GM21723 (cell line): ENCODE data around the gene CALN1.
"Not testable (repeated sequence)": the region's sequence is repeated elsewhere in the genome, so short reads cannot be mapped to it uniquely, and the experiment has no call there.

Source experiments
- ATAC-seq: cut with Tn5 transposase; IDR thresholded peaks from one replicate; pipeline ENCODE4 v1.9.1; 2021; ENCODE audit warnings: mild to moderate bottlenecking, moderate library complexity; ENCODE audit not compliant: unreplicated experiment

CALN1 gene

GRCh38 chr7:72209006-72209405, 203.1 kb downstream of the CALN1 start:
- ATAC-seq, result not testable (repeated sequence)

GRCh38 chr7:72196176-72196575, 216.0 kb downstream of the CALN1 start:
- ATAC-seq, result no peak

- ATAC-seq, result no peak
These were observed 221.2 kb downstream of the CALN1 start for GRCh38 chr7:72190919-72191318.

- no peak for ATAC-seq
These were observed 222.0 kb downstream of the CALN1 start for GRCh38 chr7:72190146-72190545.

- no peak for ATAC-seq
These were observed 225.0 kb downstream of the CALN1 start for GRCh38 chr7:72187179-72187578.

DNA sequence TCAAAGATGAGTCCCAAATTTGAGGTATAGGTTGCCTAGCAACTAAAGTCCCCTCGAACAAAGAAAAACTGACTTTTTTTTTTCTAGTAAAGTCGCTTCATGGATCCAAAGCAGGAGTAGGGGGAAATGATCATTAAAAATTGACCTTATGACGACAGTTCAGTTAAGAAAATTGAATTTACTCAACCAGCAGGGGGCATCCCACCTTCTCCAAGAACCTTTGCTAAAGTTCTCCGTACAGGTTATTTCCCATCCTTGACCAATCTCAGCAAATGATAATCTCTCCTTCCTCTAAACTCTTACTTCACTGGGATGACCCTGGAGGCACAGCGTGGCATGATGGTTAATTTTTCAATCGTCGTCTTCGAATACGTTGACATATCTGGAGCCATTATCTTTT, 228.3 kb downstream of the CALN1 start:
- ATAC-seq, result no peak

DNA sequence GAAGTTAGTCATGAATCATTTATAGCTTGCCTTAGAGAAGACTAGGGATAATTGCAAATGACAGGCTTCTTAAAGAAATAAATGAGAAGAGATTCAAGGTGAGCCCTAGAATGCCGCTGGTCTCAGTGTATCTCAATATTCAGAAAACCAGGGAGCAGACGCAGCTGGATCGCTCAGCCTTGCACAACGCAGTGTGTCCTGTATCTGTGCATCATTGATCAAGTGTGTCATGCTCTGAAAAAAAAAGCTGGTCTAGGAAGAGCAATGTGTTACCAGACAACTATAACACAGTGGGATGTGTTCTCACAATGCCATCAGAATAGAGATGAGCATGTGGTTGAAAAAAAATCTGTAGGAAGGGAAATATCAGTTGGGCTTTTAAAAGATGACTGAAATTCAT, 230.1 kb downstream of the CALN1 start:
- ATAC-seq, result no peak

DNA sequence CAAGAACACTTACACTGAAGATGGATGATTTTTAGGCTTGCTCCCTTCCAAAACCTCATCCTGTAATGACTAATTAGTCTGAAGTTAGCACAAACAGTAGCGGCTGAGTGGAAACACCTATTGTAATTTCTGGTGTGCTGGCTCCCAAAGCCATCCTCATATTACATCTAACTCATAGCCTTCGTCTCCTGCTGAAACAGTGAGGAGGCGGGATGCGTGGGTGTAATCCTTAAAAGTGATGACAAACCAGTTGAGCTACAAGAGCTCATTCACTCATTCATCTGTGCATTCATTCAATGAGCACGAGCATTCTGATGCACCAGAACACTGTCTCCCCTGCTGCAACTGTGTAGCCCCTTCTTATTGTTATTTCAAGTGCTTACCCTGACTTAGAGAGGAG, 235.3 kb downstream of the CALN1 start:
- no peak for ATAC-seq

DNA sequence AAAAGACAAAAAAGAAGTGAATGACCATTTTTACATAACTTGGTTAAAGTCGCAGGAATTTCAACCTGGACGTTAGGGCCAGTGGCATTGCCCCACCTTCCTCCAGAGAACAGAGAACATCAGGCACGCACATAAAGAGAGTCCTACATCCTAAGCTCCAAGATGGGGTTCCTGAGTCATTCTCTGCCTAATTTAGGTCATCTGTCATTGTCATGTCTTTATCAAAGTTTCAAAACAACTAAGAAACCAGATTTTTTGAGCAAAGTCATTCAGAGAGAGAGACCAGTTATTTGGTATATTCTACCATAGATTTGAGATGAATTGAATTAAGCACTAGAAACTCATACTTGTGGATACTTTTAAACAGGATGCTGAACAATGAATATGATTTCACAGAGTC, 241.7 kb downstream of the CALN1 start:
- no peak for ATAC-seq

DNA sequence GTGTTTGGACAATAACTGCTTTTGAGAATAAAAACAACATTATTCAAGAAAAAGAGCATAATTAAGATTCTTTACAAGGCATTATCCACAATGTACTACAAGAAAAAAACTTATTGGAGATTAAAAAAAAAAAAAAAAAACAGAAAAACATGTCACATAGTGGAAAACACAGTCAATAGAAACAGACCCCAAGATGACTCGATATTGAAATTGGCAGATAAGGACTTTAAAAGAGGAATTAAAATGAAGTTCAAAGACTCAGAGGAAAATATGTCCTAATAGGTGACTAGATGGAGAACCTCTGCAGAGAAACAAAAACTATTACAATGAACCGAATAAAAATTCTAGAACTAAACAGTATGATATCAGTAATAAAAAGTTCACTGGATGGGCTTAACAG, 248.9 kb downstream of the CALN1 start:
- ATAC-seq, result no peak

DNA sequence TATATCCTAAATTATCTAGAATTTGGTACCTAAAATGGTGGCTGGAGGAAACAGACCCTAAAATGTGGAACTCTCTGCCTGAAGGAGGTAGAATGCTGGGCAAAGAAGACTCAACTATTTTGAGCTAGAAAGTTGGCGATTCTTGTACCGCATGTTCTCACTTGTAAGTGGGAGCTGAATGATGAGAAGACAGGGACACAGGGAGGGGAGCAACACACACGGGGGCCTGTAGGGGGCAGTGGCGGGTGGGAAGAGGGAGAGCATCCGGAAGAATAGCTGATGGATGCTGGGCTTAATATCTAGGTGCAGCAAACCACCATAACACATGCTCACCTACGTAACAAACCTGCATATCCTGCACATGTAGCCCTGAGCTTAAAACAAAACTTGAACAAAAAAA, 250.6 kb downstream of the CALN1 start:
- no peak for ATAC-seq

DNA sequence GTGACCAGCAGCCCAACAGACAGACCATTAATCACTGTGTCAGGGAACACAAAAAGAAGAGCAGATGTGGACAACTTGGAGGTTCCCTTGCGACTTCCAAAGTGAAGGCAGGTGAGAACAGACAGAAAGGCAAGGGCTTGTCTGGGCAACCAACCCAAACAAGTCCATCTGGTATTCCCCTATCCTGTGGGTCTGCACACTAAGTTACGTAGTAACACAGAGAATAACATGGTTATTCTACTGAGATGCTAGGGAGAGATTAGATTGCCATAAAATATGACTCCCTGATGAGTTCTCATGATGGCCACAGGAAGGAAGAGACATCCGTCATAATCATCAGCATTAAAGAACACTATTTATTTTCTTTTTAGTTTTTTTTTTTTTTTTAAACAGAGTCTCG, 252.2 kb downstream of the CALN1 start:
- ATAC-seq, result no peak

DNA sequence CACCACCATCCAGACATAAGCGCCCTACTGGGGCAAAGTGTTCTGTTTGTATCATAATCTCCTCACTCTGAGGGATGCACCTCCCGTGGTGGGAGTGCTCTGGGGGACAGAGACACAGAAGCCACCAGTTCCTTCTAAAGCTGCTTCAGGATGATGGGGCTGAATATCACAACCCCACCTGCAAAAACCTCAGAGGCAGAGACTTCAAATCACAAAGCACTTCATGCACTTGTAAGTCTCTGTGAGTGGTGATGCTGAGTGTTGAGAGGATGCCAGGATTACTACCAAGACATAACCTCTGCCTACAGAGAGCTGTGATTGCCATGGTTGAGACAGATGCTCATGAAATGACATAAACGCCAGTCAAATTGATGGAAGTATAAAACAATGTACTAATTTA, 255.5 kb downstream of the CALN1 start:
- ATAC-seq, result no peak

DNA sequence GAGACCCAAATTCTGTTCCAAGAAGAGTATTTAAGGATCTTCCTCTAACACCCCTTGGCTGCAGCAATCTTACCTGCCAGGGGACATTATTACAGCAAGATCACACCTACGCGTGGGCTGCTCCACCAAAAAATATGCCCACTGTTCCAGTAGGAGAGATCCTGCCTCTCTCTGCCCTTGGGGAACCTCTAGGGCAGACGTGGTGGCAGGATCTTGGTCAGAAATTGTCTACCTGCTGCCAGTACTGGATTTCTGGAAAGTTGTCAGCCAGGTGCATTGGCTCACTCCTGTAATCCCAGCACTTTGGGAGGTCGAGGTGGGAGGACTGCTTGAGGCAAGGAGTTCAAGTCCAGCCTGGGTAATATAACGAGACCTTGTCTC, 259.0 kb downstream of the CALN1 start:
- ATAC-seq, result no peak

DNA sequence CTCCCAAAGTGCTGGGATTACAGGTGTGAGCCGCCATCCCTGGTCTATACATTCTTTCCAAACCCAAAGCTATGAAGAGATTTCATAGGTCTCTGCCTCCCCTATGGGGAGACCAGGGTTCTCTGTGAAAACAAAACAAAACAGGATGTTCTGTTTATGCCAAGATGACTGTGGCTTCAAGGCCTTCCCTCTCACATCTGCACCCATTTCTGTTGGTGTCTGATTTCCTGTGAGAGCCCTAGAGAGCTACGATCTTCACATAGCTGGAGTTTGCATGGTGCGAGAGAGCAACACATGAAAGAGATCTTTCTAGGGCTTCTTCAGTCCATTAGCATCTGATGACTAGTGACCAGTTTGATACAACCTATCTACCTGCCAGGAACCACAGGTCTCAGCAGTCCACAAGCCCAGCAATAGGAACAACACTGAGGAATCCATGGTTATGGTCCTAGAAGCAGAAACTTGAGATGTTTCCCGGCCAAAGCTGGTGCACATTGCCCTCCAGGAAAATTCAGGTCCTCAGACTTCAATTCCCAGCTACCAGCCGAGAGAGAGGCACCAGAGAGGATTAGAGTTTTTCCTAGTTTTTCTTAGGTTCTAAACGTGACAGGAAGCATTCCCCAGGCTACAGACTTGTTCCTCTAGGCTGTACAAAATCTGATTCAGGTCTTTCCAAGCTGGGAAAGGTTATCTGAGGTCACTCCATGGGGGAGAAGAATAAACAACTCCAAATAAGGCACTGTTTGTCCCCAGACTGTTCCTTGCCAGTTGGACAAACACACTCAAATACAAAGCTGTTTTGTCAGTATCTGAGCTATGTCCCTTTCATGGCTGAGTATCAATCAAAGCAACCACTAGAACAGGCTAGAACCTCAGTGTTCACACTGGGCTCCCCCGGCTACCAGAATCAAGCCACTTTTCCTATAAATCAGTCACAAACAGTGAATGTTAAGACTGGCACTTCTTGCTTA, 259.7 kb downstream of the CALN1 start:
- ATAC-seq, result no peak

GRCh38 chr7:72140566-72140965, 271.6 kb downstream of the CALN1 start:
- no peak for ATAC-seq

- ATAC-seq, result no peak
These were observed 285.0 kb downstream of the CALN1 start for GRCh38 chr7:72127136-72127535.

DNA sequence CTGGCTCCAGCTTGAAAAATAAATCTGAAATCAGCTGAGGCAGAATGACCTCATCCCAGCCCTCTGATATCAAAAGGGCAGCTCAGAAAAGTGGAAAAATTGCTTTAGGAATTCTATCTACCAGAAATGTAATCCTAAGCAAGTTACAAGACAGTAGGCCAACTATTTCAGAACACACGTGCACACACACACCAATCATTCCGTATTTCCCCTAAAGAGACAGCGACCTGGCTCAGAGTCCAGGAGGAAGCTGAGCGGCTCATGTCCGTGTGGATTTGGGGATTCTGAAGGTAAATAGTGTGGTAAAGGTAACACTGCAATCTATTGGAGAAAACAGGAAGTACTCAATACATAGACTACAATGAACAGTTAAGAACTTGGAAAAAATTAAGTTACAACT, 288.2 kb downstream of the CALN1 start:
- ATAC-seq, result no peak

GRCh38 chr7:72118366-72118765, 293.8 kb downstream of the CALN1 start:
- no peak for ATAC-seq

DNA sequence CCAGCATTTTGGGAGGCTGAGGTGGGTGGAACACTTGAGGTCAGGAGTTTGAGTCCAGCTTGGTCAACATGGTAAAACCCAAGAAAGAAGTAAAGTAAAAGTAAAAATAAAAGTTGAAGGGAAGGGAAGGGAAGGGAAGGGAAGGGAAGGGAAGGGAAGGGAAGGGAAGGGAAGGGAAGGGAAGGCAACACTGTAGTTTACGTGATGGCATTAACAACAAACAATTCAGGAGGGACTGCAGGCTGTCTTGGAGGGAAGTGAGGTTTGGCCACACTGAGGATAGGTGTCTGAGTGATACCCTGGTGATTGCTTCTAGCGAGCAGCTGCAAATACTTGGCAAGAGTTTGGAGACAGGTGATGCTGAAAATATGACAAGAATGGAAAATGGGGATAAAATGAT, 298.0 kb downstream of the CALN1 start:
- no peak for ATAC-seq

DNA sequence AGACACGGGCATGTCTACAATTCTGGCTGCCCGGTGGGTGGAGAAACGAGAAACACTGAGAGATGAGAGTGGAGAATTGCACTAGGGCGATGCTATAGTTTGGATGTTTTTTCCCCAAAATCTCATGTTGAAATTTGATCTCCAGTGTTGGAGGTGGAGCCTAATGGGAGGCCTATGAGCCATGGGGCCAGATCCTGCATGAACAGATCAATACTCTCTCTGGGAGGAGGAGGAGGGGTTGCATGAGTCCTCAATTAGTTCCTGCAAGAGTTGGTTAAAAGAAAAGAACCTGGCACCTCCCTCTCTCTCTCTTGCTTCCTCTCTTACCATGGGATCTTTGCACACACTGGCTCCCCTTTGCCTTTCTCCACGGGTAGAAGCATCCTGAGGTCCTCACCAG, 299.1 kb downstream of the CALN1 start:
- no peak for ATAC-seq

GRCh38 chr7:72112530-72112929, 299.6 kb downstream of the CALN1 start:
- ATAC-seq, result no peak

DNA sequence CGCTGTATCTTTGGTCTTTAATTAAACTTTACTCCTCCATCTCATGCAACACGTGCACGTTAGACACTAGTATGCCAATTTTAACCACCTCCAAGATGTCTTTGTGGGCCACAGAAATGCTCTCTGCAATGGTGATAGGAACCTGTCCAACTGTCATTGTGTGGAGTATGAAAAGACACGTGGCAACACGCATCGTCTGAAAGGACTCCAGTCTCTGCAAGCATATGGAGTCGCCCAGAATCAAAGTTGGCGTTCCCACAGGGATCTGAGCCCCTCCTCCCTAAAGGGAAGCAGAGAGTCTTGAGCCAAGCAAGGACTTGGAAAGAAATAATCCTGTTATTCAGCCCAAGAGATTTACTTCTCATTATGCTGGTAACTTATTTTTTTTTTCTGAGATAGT, 301.1 kb downstream of the CALN1 start:
- no peak for ATAC-seq
